RCC 7860 (cell line): ENCODE data around the gene SLC37A4.
"Not testable (repeated sequence)": the region's sequence is repeated elsewhere in the genome, so short reads cannot be mapped to it uniquely, and the experiment has no call there.

ENCODE experiments used
- DNase-seq: peaks from one replicate; pipeline ENCODE4 v3.0.0-alpha.2; 2015; ENCODE audit warnings: low spot score
- FAIRE-seq: peaks from 2 replicates; lab custom pipeline; 2012; peaks lifted over from hg19 to GRCh38; lab: Jason Lieb, UNC

Gene SLC37A4

DNA sequence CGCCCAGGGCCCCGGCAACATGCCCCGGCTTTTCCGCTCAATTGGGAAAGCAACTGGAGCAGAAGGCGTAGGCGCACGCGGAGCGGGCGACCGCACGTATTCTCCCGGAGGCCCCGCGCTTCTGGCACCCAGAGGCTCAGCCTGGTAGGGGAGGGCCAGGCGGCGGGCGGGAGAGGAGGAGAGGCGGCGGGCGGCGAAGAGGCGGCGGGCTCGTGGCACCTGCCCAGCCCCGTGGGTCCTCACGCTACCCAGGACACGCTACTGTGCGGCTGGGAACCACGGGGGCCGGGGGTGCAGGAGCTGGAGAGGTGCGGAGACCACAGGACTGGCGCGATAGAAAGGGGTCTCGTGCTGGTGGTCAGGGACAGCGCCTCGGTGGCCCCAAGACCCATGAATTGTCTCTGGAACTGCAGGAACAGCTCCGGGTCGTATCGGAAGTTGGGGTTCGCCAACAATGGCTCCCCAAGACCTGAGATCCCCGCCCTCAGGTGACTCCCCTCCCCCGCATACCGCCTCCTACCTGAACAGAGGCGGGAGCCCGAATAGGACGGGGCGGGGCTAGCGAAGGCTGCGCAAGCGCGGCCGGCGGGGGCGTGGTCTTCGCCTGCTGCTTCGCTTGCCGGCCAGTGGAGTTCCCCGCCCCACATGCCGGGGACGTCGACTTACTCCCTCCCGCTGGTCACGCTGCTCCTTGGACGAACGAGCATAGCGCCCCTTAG is at the start of gene SLC37A4:
TSS of gene SLC37A4 (minus strand) at position 549 of the 719 bp plus-strand sequence.
- FAIRE-seq (peak; percentile 74), DNase-seq (peak; percentile 90)

DNA sequence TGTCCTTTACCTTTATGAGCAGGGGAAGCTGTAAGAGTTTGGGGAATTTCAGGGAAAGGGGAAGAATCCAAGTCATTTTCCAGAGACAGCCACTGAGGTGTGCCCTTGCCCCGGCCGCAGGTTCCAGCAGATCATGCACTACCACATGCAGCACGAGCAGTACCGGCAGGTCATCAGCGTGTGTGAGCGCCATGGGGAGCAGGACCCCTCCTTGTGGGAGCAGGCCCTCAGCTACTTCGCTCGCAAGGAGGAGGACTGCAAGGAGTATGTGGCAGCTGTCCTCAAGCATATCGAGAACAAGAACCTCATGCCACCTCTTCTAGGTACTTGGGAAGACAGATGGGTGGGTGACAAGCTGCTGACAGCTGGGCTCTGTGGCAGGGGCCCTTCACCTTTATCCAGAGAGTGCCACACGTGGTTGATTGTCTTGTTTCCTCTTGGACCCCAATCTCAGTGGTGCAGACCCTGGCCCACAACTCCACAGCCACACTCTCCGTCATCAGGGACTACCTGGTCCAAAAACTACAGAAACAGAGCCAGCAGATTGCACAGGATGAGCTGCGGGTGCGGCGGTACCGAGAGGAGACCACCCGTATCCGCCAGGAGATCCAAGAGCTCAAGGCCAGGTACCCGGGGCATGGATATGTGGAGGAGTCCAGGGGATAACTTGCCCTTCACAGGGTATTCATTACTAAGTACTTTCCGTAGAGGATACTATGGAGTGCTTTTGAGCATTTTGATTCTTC is 48.2 kb upstream of the SLC37A4 start:
- FAIRE-seq: no peak

DNA sequence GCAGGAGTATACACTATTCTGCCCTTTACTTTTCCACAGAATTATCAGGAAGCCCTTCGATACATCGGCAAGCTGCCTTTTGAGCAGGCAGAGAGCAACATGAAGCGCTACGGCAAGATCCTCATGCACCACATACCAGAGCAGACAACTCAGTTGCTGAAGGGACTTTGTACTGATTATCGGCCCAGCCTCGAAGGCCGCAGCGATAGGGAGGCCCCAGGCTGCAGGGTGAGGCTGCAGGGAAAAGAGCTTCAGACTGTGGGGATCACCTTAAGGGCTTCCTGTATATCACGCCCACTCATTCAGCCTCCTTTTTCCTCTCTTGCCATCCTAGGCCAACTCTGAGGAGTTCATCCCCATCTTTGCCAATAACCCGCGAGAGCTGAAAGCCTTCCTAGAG is 47.2 kb upstream of the SLC37A4 start:
- no peak for FAIRE-seq

More for the DNA sequence above, 48.2 kb upstream of the SLC37A4 start:
- DNase-seq: no peak

DNA sequence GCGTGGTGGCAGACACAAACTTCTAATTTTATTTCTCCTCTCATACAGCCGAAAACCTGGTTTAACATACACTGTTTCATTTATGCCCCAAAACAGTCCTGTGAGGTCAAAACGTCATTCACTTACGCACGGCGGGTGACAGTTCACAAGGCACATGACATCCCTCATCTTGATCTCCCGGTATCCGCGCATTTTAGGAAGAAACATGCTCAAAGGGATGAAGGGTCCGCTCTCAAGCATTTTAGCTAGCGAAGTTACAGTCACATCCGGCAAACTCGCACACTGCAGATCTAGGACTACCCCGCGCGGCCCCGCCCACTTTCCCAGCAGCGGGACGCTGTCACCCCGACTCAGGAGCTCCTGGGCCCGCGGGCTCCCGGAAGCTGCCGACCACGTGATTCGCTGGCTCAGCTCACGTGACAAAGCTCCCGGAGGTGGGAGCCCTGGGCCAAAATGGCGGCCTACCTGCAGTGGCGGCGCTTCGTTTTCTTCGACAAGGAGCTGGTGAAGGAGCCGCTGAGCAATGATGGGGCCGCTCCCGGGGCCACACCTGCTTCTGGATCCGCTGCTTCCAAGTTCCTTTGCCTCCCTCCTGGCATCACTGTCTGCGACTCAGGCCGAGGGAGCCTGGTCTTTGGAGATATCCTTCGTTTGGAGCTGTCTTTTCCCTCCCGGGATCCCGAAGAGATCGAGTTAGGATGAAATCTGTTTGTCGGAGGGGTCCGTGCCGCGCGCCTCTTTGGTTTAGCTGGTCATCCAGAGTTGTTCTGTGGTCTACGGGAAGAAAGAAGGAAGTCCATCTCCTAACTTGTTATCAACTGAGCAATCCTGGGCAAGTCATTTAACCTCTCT is 36.9 kb upstream of the SLC37A4 start, which contains the start of gene VPS11:
TSS of gene VPS11 (plus strand) at position 448 of the 852 bp plus-strand sequence. CDS start at position 454, 6 bp downstream.
- peak; percentile 85 for DNase-seq
- peak; percentile 73 for FAIRE-seq

More for the DNA sequence above, 47.2 kb upstream of the SLC37A4 start:
- DNase-seq: no peak

DNA sequence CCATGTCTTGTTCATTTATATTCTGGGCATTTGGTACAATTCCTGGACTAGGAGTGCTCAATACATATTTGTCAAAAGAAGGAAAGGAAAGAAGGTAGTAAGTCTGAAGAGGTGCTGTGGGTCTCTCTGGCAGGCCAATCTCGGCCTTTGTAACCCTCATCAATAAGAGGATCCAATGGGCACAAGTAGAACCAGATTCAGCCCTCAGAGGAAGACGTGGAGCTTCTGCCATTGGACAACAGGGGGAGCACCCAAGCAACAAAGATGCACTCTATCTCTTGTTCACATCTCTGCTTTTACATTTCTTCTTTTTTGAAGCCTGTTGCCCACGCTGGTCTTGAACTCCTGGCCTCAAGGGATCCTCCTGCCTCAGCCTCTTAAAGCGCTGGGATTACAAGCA is 34.7 kb upstream of the SLC37A4 start:
- FAIRE-seq (no peak), DNase-seq (peak; percentile 15)

DNA sequence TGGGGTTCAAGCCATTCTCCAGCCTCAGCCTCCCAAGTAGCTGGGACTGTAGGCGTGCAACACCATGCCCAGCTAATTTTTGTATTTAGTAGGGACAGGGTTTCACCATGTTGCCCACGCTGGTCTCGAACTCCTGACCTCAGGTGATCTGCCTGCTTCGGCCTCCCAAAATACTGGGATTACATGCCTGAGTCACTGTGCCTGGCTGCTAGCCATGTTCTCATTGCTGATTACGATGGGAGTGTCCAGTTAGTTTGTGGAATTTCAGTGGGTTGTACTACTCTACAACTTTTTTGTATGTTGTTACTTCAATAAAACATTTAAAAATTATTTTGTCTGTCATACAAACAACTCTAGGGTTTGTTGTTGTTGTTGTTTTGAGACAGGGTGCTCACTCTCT is 32.1 kb upstream of the SLC37A4 start:
- DNase-seq: no peak
- FAIRE-seq: no peak

DNA sequence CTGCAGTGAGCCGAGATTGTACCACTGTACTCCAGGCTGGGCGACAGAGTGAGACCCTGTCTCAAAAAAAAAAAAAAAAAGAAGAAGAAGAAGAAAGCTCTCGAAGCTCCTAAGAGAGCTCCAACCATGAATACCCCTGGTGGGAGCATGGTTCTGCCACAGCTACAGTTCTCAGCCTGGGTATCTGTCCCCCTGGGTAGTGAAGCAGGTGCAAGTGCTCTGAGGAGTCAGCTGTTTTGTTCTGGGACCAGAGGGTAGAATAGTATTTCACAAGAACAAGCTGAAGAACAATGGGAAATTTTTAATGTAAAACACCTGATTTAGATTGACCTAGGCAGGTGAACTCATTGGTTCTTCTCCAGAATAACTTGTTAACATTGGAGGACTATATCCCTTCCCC is 30.6 kb upstream of the SLC37A4 start:
- FAIRE-seq: no peak
- DNase-seq: no peak

DNA sequence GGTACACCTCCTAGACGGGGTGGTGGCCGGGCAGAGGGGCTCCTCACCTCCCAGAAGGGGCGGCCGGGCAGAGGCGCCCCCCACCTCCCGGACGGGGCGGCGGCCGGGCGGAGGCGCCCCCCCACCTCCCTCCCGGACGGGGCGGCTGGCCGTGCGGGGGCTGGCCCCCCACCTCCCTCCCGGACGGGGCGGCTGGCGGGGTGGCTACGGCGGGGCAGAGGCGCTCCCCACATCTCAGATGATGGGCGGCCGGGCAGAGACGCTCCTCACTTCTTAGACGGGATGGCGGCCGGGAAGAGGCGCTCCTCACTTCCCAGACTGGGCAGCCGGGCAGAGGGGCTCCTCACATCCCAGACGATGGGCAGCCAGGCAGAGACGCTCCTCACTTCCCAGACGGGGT is 28.5 kb upstream of the SLC37A4 start:
- FAIRE-seq, DNase-seq: not testable (repeated sequence)

DNA sequence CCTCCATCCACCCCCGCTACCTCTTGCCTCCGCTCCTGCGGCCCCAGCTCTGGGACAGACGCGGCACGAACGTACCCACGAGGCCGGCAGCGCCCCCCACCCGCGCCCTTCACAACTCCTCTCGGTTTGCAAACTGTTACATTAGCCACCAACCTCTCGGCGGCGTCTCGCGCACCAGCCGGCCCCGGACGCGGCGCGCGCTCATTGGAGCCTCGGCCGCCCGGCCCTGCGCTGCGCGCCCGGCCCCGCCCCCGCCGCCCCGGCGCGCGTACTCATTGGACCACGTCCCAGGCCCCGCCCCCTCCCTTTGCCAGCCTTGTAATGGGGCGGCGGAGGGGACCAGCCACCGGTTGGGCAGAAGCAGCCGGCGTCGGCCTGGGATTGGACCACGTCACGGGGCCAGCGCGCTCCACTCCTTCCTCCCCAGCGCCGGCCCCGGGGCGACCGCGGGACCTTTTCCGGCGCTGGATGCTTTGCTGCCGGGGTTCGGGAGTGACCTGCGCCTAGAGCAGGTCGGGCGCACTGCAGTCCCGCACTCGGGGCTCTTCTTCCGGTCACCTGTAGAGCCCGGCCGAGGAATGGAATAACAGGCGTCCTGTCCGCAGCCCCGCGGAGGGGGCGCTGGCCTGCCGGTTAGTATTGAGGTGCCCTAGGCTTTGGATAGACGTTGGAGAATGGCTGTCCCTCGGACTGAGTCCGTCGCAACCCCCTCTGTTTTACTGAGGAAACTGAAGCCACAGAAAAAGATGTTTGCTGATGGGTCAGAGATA is 26.5 kb upstream of the SLC37A4 start, which contains the start of gene HYOU1:
TSS of gene HYOU1 (minus strand) at position 206 of the 770 bp plus-strand sequence. CDS start 1,045 bp downstream, outside the sequence.
- peak; percentile 84 for DNase-seq
- no peak for FAIRE-seq

DNA sequence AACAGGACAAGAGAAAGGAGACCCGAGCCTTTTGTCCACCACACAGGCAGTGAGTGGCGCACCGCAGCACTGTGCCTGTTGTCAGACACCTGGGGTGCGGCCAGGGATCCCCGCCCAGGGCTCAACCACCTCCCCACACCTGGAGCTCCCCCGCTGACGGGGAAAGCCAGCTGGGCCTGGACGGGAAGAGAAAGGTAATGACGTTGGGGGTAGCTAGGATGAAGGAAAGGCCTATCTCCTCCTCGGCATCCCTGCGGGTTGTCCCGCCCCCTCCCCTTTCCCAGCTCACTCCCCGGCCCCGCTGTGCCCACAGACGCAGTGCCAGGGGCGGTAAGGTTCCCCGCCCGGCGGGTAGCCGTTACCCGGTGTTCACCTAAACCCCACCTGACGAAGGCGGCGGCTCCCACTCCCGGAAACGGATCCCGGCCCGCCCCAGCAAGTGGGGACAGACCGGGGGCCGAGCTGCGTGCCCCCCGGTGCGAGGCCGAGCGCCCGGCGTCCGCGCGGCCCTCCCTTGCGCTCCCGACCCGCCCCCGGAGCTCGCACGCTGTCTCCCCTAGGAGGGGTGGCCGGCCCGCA is 25.8 kb upstream of the SLC37A4 start:
- FAIRE-seq (no peak), DNase-seq (no peak)

DNA sequence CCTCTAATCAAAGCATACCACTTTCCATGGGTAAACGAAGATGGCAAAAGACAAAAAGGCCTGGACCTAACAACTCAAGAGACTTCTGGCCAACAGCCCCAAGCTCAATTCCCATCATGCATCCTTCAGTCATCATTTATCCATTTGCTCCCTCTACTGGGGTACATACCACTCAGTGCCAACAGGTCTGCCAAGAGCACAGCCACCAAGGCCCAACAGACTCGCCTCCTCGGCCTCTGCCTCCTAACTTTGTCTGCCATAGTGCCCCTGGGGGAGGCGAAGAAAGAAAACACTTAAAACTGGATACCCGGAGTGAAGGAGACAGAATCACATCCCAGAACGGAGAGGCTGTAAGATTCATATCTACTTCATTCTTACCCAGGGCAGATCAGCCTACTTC is 25.2 kb upstream of the SLC37A4 start:
- no peak for FAIRE-seq
- DNase-seq: peak; percentile 29

DNA sequence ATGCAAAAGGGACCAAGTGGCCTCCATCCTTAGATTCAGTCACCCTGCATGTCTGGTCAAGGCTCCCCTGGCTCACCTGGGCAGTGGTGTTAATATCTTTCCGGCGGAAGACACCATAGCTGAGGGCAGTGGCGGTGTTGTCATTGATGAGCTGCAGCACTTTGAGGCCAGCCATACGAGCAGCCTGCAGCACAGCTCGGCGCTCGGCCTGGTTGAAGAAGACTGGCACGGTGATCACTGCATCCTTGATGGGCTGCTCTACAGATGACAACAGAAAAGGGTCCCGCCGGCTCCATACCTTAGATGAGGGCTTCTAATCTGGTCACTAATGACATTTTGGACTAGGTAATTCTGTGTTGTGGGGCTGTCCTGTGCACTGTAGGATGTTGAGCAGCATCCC is 23.7 kb upstream of the SLC37A4 start:
- no peak for FAIRE-seq
- DNase-seq: no peak

DNA sequence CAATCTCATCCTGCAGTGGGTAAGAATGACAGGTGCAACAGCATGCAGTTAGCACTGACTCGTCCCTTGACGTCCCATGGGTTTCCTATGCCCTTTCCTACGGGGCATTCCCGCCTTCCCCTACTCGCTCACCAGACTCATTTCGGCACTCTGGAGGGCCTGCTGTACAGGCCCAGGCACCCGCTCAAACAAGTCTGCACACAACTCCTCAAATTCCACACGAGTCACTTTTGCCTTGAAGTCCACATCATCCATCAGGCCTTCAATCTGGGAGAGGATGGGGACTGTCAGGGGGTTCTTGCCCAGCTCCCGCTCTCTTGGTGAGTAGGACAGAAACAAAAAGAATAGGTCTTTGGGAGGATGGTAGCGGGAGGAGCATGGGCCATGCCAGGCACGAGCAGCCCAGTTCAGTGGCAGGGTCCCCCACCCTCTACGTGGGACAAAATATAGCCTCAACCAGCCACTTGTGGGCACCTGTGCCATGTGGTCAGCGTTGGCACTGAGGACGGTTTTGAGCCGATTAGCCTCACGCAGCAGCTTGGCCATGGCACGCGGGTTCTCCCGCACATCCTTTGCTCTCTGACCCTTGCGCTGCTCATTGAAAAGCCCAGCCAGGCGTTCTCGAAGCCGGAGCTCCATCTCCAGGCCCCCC is 21.6 kb upstream of the SLC37A4 start:
- no peak for FAIRE-seq

DNA sequence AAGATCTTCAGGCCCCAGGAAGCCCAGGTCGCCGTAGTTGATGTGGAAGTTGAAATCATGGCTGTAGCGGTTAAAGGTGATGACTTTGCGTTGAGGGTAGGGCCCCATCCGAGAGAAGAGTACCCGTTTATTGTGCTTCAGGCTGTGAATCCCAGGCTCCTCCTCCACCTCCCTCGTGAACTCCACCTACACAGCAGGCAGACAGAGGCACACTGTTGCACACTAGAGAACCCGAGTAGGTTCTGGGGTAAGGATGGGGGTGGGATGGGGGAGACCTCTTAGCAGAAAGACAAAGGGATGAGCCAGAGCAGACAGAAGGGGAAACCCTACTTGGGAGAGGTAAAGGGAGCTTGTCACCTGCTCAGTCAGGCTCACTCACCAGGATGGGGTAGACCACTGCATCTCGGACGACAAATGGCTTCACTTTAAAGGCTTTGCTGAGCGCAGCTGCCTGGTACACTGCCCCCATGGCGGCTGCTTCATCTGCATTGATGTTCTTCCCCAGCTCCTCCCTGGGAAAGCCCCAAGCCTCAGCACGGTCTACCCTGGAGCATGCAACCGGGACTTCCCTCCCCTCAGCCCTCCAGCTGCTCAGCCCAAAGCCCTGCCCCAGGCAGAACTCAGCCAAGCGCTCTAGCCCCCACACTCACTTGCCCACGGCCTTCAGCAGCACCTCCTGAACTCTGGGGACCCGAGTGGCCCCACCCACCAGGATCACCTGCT is 20.9 kb upstream of the SLC37A4 start:
- DNase-seq (no peak), FAIRE-seq (no peak)

More for the DNA sequence above, 21.6 kb upstream of the SLC37A4 start:
- DNase-seq: no peak

DNA sequence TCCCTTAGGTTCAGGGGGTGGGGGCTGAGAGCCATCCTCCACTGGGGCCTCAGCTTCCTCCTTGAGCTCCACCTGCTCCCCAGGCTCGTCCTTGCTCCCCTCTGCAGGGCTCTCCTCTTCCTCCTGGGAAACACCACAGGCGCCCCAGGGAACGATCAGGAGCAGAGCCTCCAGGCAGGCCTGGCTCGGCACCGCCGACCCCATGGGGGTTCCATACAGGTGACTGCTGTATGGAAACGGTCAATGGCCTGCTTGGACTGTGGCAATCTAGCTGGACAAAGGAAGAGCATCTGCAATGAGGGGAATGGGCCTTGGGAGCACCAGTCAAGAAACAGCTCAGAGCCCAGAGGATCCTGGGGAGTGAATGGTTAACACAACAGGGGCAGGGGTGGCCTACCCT is 18.4 kb upstream of the SLC37A4 start:
- FAIRE-seq: no peak
- DNase-seq: no peak

DNA sequence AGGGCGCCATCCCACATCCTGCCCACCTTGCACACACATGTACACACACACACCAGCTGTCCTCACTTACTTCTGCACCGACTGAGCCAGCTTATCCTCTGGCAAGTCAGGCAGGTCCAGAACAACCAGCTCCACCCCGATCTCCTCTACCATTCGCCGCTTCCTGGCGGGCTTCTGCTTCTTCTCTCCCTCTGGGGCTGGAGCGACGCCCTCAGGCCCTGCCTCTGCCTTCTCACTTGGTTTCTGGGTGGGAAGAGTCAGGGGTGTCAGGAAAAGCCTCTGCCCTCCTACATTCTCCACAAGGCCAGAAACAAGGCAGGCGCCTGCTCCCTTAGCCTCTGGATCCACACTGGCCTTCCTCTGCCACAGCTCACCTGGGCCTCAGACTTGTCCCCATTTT is 18.0 kb upstream of the SLC37A4 start:
- DNase-seq: no peak
- no peak for FAIRE-seq

DNA sequence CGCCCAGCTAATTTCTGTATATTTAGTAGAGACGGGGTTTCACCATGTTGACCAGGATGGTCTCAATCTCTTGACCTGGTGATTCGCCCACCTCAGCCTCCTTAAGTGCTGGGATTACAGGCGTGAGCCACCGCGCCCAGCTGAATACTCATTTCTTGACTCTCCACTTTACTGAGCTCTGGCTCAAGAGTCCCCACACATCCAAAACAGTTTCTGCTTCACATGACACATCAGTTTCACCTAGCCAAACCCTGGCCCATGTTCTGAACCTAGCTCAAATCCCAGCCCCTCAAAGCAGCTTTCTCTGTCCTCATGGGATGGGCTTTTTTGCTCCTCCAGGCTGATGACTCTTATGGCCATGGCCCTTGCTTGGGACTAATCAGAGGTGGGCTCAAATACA is 16.5 kb upstream of the SLC37A4 start:
- FAIRE-seq: no peak
- no peak for DNase-seq

DNA sequence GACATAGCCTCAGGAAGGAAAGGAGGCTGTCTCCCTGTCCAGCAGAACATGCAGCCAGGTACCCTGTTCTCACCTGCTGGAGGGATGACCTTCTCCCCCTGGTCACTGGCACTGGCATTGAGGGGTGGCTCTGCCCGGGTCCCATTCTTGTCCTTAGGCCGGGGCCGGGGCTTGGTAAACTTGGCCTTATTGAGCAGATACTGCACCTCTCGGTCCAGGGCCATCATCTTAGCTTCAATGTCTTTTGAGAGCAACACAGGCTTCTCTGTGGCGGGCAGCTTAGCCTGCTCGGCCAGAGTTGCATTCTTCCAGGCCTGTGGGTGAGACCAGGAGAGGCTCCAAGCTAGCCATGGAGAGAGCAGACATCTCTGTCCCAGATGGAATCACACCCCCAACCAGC is 15.8 kb upstream of the SLC37A4 start:
- FAIRE-seq (no peak), DNase-seq (no peak)

DNA sequence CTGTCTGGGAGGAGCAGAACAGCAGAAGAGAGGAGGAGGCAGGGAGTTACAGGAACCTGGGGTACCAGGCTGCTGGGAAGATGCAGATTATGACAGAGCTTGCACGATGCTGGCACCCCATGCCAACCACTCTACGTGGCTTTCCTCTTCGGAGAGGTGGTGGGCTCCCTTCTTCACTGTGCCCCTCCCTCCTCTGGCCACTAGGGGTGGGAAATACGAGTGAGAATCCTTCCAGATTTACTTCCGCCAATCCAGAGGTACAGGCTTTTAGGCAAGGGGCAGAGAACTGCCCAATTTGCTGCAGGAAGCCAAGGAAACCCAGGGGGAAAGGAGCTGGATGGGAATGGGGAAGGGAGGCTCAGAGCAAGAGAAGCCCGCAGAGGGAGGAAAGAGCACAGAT is 14.0 kb upstream of the SLC37A4 start:
- no peak for FAIRE-seq
- no peak for DNase-seq
